Thyroid gland (tissue), 4 donors: ENCODE data around the gene POU2F3. TPM values are rescaled to one million over a fixed set of nuclear protein-coding genes. Genes with fewer than 3 reads are reported as not detected.
A peak's percentile ranks its signal among the peaks of the same experiment; 100 is the strongest.

ENCODE experiments used
- DNase-seq, 2 donors: peaks; one replicate each; pipeline ENCODE4 v3.0.0-alpha.2; 2019
- H3K27ac ChIP-seq, 3 donors: fragments of 200-600 bp; sonication (generic); 1 replicate in 2 of 3; 2 replicates in 1 of 3; pipeline ENCODE4 v1.5.1; 2016 to 2019; ENCODE audit warnings: mild to moderate bottlenecking in 1 of 3, moderate library complexity in 1 of 3
- H3K27me3 ChIP-seq: fragments of 200-600 bp; sonication (generic); one replicate; pipeline ENCODE4 v1.5.1; 2019
- H3K36me3 ChIP-seq, 2 donors: fragments of 200-600 bp; sonication (generic); one replicate each; pipeline ENCODE4 v1.5.1; 2016 to 2019
- H3K4me1 ChIP-seq, 2 donors: fragments of 200-600 bp; sonication (generic); one replicate each; pipeline ENCODE4 v1.5.1; 2017 to 2019
- H3K4me3 ChIP-seq, 3 donors: fragments of 200-600 bp; sonication (generic); replicated peaks in 1 of 3; 1 replicate in 2 of 3; 2 replicates in 1 of 3; pipeline ENCODE4 v1.5.1; 2016; ENCODE audit warnings: mild to moderate bottlenecking in 1 of 3
- H3K9me3 ChIP-seq: fragments of 200-600 bp; sonication (generic); one replicate; pipeline ENCODE4 v1.5.1; 2017
- POLR2A ChIP-seq, 2 donors: fragments of 450-650 bp; IDR thresholded peaks; one replicate each; pipeline ENCODE4 v1.6.1; 2017; ENCODE audit warnings: antibody characterized with exemption in 2 of 2, mild to moderate bottlenecking in 2 of 2, moderate library complexity in 1 of 2
- whole genome bisulfite sequencing, 2 donors: methylation state at CpG; one replicate each; pipeline ENCODE4 v1.1.5; 2017; 5-methylcytosine and 5-hydroxymethylcytosine counted together
- intact Hi-C: fragments of 100-400 bp; cut with DNase I; formaldehyde crosslinking; loops from one replicate; pipeline ENCODE4 v1.15.1; 2023
- total RNA-seq, 4 donors: library from RNA; depleted of rRNA; stranded (reverse); fragments of >200 nt; gene quantifications; one replicate each; pipeline ENCODE4 v1.2.3, GENCODE V29; 2016
- TF ChIP-seq, protein P1 (sequence below), 6 experiments: fragments of 200-600 bp in 3 of 6; fragments of 450-650 bp in 3 of 6; sonication (generic) in 3 of 6; IDR thresholded peaks; one replicate each; pipeline ENCODE4 v1.5.1; 2016 to 2019; ENCODE audit warnings: antibody characterized with exemption in 6 of 6, mild to moderate bottlenecking in 2 of 6, inconsistent platforms in 1 of 6, moderate library complexity in 1 of 6

The POU2F3 gene
- total RNA-seq, 4 donors from 2014 or later = 1.2 to 2.3 (median 1.8) TPM

DNA sequence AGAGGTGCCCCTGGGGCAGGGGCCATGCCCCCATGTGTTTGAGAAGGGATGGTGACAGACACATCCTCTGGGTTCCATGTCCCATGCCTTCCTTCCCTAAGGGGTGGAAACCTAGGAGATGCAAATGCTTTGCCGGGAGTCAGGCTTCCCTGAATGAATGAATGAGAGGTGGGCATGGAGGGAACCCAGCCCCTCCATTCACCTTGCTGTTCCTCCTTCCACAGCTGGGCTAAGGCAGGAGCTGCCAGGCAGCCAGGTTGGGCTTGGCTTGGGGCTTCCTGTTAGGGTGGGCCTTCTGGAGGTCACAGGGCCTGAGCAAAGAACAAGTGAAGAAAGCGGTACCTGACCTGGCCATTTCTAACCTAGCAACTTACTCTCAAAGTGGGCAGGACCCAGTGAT, 926 bp downstream of the POU2F3 start:
- Histone ChIP-seq H3K36me3 (no peaks in the 10 kb centered on the region), H3K4me1 (peaks cover 3 to 25% of the 10 kb centered on the region in 2 donors), H3K9me3 (no peaks in the 10 kb centered on the region), H3K27ac (peak overlapping the region in 1 of 3 donors; percentile 27), H3K27me3 (no peaks in the 10 kb centered on the region), H3K4me3 (no peak overlapping the region)
- intact Hi-C loops = no loop called here
- no peak for TF ChIP-seq POLR2A (IDR thresholded peaks at IDR 0.05)
- TF ChIP-seq, protein P1, sequence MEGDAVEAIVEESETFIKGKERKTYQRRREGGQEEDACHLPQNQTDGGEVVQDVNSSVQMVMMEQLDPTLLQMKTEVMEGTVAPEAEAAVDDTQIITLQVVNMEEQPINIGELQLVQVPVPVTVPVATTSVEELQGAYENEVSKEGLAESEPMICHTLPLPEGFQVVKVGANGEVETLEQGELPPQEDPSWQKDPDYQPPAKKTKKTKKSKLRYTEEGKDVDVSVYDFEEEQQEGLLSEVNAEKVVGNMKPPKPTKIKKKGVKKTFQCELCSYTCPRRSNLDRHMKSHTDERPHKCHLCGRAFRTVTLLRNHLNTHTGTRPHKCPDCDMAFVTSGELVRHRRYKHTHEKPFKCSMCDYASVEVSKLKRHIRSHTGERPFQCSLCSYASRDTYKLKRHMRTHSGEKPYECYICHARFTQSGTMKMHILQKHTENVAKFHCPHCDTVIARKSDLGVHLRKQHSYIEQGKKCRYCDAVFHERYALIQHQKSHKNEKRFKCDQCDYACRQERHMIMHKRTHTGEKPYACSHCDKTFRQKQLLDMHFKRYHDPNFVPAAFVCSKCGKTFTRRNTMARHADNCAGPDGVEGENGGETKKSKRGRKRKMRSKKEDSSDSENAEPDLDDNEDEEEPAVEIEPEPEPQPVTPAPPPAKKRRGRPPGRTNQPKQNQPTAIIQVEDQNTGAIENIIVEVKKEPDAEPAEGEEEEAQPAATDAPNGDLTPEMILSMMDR (IDR thresholded peaks at IDR 0.05) = no peak
- no peak for DNase-seq
- 88 to 97% methylated on average over 2 of the region's 2 CpGs for WGBS, 2 donors

DNA sequence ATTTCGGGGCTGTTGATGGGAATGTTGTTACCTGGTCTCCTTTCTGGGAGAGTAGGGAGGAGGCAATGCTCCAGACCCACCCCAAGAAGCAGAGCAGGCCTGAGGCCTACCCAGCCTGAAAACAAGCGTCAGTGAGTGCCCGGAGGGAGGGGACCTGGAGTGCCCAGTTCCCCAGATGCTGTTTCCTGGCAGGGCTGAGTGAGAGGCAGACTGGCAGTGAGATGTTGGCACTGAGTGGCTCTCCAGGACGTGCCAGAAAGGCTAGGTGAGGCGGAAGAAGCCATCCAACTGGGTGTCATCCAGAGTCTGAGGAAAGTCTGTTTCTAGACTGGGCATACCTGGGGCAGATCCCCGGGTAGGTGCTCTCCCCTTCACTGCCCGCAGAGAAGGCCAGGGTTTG, 1.3 kb downstream of the POU2F3 start:
- Histone ChIP-seq H3K4me1 (peaks cover 3 to 25% of the 10 kb centered on the region in 2 donors), H3K4me3 (no peak overlapping the region), H3K27ac (peak overlapping the region in 1 of 3 donors; percentile 27), H3K36me3 (no peaks in the 10 kb centered on the region), H3K9me3 (no peaks in the 10 kb centered on the region), H3K27me3 (no peaks in the 10 kb centered on the region)
- WGBS, 2 donors = 68 to 77% methylated on average over 7 of the region's 7 CpGs
- TF ChIP-seq POLR2A (IDR thresholded peaks at IDR 0.05) = no peak
- TF ChIP-seq, protein P1 (IDR thresholded peaks at IDR 0.05) = no peak
- peak; percentile 81 to 82 for DNase-seq
- intact Hi-C loops = no loop called here

DNA sequence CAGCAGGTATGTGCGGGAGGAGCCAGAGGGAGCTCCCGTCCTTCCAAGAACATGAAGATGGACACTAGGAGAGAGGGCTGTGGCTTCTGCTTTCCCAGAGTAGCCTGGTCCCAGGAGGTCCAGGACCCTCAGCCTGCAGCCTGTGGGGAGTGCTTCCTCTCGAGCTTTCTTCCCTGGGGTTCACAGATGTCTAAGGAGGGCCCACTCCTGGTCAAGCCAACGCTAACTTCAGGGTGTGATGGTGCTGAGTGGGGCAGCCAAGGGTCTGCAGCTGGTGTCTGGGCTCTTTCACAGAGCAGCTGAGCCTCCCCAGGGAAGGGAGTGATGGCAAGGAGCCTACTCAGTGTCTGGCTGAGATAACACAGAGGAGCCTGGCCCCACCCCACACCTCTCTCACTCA, 3.3 kb downstream of the POU2F3 start:
- no peak for TF ChIP-seq POLR2A (IDR thresholded peaks at IDR 0.05)
- TF ChIP-seq, protein P1 (IDR thresholded peaks at IDR 0.05) = no peak
- peaks cover 3 to 25% of the 10 kb centered on the region in 2 donors for H3K4me1 ChIP-seq
- no peaks in the 10 kb centered on the region for H3K36me3 ChIP-seq
- no peak overlapping the region for H3K27ac ChIP-seq
- H3K4me3 ChIP-seq = no peak overlapping the region
- no peak for DNase-seq
- no peaks in the 10 kb centered on the region for H3K27me3 ChIP-seq
- intact Hi-C loops = no loop called here
- no peaks in the 10 kb centered on the region for H3K9me3 ChIP-seq
- 80 to 85% methylated on average over 2 to 3 of the region's 4 CpGs for WGBS, 2 donors

DNA sequence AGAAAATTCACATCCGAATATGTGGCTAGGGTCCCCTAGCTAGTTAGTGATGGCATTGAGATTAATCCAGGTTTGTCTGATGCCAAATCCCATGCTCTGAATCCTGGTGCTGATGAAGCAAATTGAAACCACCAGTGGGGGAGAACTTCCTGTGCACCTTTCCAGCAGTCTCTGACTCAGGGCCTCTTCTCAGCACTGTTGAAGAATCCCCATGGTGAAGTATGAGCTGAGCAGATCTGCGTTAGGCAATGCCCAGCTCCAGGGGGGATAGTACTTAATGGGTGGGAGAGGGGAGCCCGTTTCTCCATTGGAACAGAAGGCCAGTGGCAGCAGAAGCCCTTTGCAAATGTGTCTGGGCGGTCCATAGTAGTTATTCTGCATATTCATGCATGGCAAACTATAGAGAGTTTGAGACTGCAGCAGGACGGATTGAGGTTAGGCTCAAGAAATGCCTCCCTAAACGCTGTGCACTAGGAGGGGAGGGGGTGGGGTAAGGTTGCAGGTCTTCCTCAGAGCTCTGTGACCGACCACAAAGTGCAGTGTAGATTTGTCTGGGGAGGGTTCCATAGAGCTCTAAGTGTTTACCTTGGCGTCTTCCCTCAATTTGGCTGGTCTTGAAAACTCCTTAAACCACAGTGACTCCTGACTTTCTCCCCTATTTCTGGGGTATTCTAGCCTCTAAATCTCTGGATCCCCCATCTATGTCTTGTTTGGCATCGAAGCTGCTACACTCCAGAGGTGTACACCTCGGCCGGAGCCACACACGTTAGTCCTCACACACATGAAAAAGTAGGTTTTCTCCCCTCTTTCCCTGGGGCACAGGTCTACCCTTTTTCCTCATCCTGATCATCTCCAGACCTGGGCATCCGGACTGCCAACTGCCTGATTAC, 4.8 kb downstream of the POU2F3 start:
- H3K4me3 ChIP-seq = no peak overlapping the region
- peaks cover 3 to 22% of the 10 kb centered on the region in 2 donors for H3K4me1 ChIP-seq
- H3K27ac ChIP-seq = no peak overlapping the region
- no peaks in the 10 kb centered on the region for H3K9me3 ChIP-seq
- WGBS, 2 donors = 68 to 74% methylated on average over 13 of the region's 13 CpGs
- no peaks in the 10 kb centered on the region for H3K27me3 ChIP-seq
- intact Hi-C loops = no loop called here
- H3K36me3 ChIP-seq = no peaks in the 10 kb centered on the region
- no peak for DNase-seq
- TF ChIP-seq, protein P1 (IDR thresholded peaks at IDR 0.05) = no peak
- TF ChIP-seq POLR2A (IDR thresholded peaks at IDR 0.05) = no peak

DNA sequence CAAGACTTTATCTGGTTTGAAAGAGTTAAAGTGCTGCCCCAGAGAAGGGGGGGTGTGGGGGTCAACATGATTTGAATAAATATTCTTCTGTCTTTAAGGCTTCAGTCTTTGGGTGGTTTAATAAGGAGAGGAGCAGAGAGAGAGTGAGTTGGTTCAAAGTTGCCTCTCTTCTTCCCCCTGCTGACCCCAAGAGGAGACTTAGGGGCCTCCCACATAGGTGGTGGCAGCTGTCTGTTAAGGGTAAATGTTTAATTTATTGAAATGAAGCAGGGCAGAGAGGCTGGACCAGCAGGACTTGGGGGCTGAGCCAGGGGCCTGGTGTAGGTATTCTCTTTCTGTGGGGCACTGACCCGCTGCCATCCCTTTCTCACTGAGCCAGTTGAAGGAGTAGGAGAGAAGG, 5.5 kb downstream of the POU2F3 start:
- intact Hi-C loops = no loop called here
- TF ChIP-seq POLR2A (IDR thresholded peaks at IDR 0.05) = no peak
- TF ChIP-seq, protein P1 (IDR thresholded peaks at IDR 0.05) = no peak
- Histone ChIP-seq H3K4me3 (no peak overlapping the region), H3K27ac (no peak overlapping the region), H3K9me3 (no peaks in the 10 kb centered on the region), H3K27me3 (no peaks in the 10 kb centered on the region), H3K36me3 (no peaks in the 10 kb centered on the region), H3K4me1 (peaks cover 0 to 15% of the 10 kb centered on the region in 2 donors)
- 73 to 82% methylated on average over 1 of the region's 1 CpG for WGBS, 2 donors
- DNase-seq = no peak
